Mucosa of gallbladder (tissue), 1 donor: ENCODE measurements around the gene LYST. TPM values are rescaled to one million over a fixed set of nuclear protein-coding genes. Genes with fewer than 3 reads are reported as not detected.

ENCODE experiments used
- DNase-seq: peaks from one replicate; pipeline ENCODE4 v3.0.0-alpha.2; 2020; ENCODE audit warnings: low spot score
- total RNA-seq: library from RNA; stranded (reverse); gene quantifications from one replicate; pipeline ENCODE4 v1.2.1, GENCODE V29; 2021
- donor health status: DM: no; HTN: no; CAD: no.

Gene LYST
- total RNA-seq, 1 donor from 2014 or later = 20.1 TPM

DNA sequence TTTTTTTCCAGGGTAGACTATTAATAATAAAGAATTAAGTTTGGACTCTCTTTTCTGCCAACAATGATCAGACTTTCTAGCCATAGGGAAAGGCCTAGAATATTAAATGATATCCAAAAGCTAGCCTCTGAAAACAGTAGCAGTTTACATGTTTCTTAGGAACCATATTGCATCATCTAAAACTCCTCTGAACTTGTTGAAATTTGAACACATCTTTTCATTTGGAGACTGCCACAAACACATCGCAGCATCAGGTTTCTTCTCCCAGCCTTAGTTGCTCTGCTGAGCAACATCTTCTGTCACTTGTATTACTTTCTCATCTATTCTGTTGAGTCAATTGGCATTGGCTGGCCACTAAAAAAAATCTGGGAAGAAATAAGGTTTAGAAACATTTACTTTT, 153.9 kb downstream of the LYST start:
- DNase-seq = no peak

DNA sequence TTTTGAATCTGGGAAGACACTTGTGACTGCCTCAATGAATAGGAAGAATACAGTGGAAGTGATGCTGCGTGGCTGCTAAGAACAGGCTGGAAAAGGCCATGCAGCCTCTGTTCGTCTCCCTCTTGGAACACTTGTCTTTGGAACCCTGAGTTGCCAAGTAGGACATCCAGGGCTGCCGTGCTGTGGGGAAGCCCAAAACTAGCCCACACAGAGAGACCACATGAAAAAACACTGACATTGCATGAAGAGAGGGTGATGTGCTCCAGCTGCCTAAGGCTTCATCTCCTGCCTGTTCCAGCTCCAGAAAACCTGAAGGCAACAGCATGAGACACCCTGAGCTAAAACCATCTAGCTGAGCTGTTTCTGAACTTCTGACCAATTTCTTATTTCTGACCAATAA, 156.0 kb downstream of the LYST start:
- no peak for DNase-seq

DNA sequence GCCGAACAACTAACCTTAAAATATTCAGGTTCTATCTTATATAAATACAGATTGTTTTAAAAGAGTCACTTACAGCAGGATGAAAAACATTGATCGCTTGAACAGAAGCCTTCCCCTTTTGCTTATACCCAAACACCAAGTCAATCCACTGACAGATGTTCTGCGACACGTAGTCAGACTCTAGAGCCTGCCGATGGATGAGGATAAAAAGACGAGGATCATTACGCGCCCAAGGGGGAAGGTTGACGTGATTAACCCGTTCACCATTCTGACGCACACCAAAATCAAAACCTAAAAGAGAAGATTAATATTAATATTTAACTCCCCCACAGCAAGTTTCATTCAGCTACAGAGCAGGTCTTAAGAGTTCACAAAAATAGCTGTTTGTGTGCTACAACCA, 157.7 kb downstream of the LYST start:
- no peak for DNase-seq

DNA sequence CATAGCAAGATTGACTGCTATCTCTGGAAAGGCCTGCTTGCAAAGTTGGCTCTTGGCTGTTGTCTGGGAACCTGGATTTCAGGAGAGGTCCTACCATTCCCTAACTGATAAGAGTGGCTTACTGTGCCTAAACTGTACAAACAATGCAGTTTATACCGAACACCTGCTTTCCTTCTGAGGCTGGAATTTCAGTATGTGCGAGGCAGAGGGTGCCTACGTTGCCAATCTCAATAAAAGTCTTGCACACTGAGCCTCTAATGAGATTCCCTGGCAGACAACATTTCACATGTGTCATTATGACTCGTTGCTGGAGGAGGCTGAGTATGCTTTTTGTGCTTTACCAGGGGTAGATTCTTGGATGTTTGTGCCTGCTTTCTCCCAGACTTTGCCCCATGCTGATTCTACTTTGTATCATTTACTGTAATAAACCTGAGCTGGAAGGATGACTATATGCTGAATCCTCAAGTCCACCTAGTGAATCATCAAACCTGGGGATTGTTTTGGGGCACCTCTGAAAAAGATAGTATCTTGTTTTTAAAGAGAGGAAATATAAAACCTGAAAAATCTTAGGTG, 158.2 kb downstream of the LYST start:
- no peak for DNase-seq

DNA sequence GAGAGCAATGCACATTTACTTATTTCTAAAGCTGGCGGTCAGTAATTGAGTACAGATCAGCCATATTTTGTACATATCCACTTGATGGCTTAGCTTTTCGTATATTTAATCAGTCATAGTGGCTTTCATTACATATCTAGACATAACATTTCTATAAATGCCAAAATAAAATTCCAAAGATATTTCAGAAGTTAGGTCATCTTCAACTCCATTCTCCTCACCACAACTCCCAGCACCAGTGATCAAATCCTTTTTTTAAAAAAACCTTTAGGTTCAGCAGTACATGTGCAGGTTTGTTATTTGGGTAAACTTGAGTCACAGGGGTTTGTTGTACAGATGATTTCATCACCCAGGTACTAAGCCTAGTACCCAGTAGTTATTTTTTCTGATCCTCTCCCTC, 163.2 kb downstream of the LYST start:
- no peak for DNase-seq

DNA sequence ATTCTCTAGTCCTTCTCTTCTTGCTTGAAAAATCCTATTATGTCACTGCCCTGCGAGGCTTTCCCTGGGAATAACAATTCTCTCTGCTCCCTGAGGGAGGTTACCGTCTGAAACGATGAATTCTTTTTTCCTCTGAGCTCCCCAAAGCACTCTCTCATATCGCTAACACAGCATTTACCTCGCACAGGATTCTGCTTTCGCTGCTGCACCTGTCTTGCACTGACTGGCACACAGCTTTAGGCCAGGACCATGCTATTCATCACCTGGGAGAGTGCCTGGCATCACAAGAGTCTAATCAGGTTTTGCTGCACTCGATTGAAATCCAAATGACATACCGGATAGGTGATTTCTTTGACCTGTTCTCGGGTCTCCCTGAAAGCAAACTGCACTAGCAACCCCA, 164.3 kb downstream of the LYST start:
- DNase-seq = no peak

DNA sequence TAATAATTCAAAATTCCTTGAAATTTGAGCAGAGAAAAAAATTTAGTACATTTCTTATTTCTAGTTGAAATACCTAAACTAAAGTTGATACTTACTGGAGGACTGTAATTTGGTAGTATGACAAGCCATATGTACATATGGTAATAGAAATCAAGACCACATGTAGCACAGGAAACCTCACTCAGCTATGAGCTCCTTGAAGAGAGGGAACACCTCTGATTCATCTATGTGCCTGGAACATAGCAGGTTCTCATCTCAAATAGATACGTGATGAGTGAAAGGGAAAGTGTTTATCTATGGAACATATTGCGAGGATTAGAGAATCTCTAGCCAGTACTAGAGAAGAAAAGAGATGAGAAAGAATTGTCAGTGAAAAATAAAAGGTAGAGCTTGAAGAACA, 169.2 kb downstream of the LYST start:
- no peak for DNase-seq

DNA sequence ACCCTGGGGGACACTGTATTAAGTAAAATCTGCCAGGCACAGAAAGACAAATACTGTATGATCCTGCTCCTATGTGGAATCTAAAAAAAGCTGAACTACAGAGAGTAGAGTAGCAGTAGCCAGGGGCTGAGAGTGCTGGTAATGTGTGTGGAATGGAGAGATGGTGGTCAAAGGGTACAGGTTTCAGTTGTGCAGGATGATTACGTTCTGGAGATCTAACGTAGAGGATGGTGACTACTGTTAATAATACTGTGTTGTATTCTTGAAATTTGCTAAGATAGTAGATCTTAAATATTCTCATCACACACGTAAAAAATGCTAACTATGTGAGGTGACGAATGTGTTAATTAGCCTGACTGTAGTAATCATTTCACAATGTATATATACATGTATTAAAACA, 177.3 kb downstream of the LYST start:
- no peak for DNase-seq

DNA sequence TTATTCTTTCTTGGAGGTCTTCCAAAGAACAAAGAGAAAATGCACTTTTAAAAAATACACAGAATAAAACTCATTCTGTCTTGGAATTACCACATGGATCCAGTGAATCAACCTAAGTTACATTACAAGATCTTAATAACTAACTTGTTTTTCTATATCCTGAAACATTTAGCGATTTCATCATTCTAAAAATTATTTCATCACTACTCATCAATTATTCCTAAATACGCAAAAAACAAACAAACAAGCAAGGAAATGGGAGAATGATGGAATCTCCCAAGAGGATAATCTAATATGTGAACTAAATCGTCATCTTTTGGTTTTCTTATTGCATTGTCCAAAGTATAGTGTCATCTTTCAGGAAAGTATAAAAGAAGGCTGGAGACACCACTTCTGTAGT, 178.6 kb downstream of the LYST start:
- no peak for DNase-seq

DNA sequence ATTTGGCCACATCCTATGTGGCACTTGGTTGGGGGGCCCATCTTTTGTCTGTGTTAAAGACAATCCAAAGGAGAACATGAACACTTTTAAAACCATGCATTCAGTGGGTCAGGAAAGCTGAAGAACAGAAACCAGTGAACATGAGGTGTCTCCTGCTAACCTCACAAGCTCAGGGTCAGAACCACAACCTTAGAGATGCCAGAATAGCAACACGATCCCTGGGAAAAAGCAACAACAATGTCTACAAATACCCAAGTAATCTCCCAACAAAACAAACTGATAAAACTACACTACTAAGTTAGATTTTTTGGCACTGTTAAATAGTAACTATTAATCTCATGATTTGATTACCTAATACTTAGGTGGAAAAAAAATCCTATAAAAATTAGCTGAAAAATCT, 183.1 kb downstream of the LYST start:
- DNase-seq = no peak

DNA sequence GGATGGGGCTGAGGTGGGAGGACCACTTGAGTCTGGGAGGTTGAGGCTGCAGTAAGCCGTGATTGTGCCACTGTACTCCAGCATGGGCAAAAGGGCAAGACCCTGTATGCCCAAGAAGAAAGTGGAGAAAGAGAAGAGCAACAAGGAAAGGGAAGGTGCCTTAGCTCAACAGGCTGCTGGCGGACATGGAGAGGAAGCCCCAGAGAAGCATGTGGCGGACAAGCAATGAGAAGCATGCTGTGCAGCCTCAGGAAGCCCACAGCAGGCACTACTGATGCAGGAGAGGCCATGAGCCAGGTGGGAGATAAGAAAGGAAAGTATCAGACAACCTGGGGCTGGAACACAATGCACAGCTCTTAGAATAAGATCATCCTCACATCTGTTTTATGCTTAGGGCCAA, 184.5 kb downstream of the LYST start:
- DNase-seq = no peak

DNA sequence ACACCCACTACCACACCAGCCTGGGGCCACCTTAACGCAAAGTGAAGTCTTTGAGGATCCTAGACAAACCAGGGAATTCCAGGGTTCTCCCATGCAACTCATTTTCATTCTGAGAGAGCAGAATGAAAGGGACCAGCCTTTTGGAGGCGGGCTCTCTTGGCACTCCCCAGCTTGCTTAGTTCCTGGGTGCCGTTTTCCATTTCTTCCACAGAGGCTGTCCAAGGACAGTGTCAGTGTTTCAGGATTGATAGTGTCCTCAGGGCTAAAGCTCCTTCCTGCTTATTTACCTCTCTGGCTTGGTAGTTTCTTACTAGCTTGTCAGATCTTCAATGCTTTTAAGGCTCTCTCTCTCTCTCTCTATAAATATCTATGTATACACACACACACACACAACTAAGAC, 187.1 kb downstream of the LYST start:
- DNase-seq = no peak

DNA sequence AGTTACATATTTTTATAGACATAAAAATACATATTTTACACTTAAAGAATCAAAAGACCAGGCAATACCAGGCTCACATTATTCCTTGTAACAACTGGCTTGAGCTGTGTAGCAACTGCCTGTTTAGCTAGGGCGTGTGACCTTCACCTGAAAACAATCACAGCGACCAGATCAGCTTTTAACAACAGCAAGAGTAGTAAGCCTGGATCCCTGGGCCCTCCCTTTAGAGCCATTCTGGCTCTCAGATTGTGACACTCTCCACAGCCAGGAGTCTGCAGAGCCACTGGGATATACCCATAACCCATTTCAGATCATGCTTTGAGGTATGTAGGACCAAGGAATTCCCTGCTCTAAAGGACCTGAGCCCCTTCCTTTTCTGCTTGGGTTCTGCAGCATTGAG, 187.7 kb downstream of the LYST start:
- no peak for DNase-seq

DNA sequence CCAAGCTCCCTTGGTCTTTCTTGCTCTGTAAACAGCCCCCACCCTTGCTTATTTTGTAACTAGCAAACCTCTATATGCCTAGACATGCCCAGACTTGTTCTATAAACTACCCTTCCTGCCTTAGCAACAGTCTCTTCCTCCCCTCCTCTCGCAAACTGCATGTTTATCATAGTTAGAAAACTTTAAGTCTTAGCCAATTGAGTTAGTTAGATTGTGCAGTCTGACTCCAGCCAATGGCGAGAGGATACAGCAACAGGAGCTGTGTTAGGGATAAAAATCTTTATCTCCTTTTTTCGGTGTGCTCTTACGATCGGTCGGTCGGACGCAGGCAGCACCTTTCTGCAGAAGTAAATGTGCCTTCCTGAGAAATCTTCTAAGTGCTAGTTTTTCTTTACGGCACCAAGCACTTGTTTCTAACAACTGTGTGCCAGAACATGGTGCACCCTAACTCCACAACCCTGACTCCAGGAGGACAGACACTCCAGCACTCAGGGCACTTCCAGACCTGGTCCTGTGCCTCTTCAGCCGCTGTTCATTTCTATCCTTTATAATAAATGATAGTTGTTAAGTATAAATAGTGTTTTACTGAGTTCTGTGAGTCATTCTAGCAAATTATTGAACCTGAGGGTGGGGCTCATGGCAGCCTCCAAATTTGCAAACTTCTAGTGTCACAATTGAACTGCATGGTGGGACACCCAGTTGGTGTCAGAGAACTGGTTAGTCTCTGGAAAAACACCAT, 191.4 kb downstream of the LYST start:
- DNase-seq = no peak

DNA sequence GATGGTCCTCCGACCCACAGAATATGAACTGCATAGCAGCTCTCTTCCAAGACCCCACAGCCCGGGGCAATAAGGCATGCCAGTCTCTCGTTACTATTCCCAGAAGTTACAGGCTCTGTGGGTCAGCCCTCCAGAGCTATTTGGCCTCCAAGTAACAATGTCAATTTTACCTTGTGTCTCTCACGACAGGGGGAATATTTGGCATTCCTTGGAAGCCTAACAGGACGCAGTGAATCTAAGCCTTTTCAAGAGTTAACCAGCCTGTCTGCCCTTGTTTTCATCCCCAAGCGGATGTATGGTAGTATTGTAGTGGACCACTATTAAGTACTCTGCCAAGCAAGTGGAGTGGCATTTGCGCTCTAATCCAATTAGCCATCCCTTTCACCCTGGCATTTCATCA, 192.7 kb downstream of the LYST start:
- no peak for DNase-seq

DNA sequence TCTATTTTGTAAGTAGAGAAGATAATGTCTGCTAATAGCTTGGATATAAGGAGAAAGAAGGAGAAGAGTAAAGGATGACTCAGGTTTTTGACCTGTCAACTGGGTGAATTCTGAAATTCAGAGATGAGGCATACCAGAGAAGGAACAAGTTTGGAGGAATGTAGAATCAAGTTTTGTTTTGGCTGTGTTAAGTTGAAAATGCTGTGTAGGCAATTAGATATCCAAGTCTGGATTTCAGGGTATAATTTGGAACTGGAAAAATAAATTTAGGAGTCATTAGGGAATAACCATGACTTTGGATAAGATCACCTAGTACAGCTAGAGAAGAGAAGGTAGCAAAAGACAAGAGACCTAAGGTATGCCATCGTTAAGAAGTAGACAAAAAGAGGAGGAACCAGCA, 194.7 kb downstream of the LYST start:
- no peak for DNase-seq

DNA sequence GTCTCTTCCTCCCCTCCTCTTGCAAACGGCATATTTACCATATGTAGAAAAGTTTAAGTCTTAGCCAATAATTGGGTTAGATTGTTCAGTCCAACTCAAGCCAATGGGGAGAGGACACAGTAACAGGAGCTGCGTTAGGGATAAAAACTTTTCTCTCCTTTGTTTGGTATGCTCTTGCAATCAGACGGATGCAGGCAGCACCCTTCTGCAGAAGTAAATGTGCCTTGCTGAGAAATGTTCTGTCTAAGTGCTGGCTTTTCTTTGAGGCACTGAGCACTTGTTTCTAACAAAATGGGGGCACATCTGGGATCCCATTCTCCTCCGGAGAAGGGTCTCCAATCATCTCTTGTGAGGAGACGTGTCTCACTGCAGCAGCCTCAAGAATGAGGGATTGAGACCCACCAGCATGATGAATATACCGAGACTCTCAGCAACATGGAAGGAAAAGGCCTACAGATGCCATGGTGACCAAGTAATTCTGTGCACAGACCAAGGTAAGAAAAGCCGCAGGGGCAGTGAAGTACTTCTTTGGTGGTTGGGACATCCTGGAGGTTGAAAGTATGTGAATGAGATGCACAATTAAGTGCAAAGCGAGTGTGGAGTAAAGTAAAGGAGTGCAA, 196.4 kb downstream of the LYST start:
- no peak for DNase-seq

DNA sequence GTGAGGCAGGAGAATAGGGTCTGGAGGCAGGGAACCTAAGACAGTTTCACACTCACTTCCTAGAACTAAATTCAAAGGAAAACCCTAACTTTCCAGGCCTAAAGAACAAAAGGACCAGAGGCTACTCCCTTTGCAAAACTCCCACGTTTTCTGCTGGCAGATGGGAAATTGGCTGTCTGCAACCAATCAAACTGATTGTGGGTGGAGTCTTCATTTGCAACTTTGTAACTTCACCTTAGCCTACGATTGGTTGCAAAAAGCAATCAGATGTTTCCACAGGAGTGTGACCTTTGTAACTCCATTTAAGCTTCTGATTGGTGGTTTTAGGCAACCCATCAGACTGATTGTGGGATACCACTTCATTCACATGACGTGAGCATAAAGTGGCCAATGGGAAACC, 197.4 kb downstream of the LYST start:
- DNase-seq = no peak

DNA sequence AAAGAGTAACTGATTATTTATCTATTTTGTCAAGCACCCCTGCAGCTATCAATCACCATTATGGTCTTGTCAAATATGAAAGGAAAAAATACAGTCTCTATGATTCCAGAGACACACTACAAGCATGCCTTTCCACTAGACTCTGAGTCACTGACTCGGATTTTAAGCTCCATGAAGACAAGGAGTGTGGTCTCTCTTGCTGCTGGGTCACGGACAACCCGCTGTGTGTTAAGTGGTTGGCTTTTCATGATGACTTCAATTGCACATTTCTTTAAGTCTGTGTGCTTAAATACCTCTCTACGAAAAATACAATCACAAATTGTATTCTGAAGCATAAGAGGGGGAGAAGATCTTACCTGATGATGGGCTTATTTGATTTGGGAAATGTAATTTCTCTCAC, 203.1 kb downstream of the LYST start:
- DNase-seq = no peak

DNA sequence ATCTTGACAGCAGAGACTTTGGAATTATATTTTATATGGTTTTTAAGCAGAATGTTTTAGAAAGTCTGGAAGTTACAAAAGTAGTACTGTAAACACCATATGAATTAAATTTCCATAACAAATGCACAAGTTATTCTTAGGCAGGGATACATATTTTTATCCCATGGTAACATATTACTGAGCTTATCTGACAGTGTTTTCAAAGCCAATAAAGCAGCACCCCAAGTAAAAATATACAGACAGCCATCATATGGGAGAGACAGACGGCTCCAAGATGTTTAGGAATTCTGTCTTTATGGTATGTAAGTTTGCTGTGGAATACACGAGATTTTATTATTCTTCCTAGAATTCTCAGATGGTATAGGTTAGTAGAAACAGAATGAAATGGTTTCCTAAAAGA, 205.1 kb downstream of the LYST start:
- DNase-seq = no peak

DNA sequence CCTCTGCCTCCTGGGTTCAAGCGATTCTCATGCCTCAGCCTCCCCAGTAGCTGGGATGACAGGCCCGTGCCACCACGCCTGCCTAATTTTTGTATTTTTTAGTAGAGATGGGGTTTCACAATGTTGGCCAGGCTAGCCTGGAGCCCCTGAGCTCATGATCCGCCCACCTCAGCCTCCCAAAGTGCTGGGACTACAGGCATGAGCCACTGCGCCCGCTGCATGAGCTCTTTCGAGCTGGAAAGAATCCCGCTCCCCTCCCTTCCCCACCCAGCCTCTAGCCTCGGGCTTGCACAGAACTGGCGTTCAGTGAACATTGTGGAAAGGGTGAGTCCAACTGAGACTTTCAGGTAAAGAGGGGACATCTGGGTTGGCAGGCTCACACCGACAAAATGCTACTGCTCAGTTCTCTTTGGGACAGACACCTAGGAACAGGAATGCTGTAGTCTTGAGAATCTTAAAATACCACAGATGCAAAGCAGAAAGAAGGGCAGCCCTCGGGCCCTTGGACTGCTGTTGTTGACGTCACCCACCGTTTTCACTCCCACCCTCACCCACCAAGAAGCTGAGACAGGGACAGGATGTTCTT, 207.4 kb downstream of the LYST start:
- DNase-seq = no peak

DNA sequence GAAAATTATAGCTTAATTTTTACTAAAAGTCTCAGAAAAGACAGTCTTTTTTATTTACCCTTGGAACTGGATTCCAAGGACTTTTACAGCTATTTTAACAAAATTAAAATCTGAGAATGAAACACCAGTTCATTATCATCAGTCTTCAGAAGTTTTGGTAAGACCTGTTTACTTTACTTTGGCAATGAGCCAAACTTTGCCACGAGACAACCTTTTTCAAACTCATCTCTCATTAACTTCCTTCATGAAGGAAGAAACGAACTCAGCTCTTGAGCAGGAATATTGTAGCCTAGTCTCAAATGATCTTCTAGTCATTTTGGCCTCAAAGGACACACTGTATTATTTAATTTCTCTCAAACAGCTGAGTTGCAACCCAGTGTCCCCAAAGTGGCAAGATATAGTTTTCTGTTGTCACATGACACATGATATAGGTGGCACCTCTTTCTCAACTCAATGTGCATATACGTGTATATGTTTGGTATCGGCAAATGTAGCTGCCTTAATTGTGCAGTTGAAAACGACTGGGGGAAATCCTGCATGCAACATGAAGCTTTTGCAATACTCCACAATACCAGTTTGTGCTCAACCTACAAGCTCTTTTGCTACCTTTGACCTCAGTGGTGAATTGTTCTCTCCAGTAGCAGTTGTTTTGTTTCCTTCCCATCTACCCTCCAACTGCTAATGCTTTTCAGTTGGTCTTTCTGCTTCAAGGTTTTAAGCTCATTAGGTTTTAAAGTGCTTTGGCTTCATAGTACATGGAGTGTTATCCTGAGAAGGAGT, 208.8 kb downstream of the LYST start:
- DNase-seq = no peak
